Upper lobe of left lung (tissue), 4 donors: ENCODE data around the gene KIAA1614.

ENCODE experiments used
- POLR2A ChIP-seq, 4 donors: fragments of 450-650 bp; IDR thresholded peaks; one replicate each; pipeline ENCODE4 v1.5.1; 2016 to 2017; ENCODE audit warnings: antibody characterized with exemption in 4 of 4, mild to moderate bottlenecking in 2 of 4
- TF ChIP-seq, protein P1 (sequence below), 6 experiments: fragments of 450-650 bp in 4 of 6; fragments of 200-600 bp in 2 of 6; sonication (generic) in 2 of 6; IDR thresholded peaks; one replicate each; pipeline ENCODE4 v1.5.1; 2016 to 2019; ENCODE audit warnings: antibody characterized with exemption in 6 of 6

DNA sequence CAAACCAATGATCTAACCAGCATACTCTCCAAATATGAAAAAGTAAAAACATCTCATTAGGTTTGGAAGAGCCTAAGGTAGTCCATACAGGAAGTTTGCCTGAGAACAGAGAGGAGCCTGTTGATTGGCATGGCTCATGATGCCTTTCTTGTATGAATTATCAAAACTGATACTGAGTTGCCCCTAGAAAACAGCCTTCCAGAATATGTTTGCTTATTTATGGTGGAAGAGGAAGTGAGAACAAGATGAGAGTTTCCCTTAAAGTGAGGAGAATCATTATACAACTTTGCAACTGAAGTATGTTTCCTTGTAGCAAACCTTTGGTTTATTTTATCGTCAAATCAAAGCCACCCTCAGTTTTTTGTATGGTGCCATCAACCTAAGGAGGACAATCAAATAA, 23.8 kb upstream of the KIAA1614 start:
- TF ChIP-seq, protein P1, sequence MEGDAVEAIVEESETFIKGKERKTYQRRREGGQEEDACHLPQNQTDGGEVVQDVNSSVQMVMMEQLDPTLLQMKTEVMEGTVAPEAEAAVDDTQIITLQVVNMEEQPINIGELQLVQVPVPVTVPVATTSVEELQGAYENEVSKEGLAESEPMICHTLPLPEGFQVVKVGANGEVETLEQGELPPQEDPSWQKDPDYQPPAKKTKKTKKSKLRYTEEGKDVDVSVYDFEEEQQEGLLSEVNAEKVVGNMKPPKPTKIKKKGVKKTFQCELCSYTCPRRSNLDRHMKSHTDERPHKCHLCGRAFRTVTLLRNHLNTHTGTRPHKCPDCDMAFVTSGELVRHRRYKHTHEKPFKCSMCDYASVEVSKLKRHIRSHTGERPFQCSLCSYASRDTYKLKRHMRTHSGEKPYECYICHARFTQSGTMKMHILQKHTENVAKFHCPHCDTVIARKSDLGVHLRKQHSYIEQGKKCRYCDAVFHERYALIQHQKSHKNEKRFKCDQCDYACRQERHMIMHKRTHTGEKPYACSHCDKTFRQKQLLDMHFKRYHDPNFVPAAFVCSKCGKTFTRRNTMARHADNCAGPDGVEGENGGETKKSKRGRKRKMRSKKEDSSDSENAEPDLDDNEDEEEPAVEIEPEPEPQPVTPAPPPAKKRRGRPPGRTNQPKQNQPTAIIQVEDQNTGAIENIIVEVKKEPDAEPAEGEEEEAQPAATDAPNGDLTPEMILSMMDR (IDR thresholded peaks at IDR 0.05): no peak
- no peak for TF ChIP-seq POLR2A (IDR thresholded peaks at IDR 0.05)
